GM04503 (cell line): ENCODE measurements around the gene TSC22D3.
A peak's percentile ranks its signal among the peaks of the same experiment; 100 is the strongest.
"Not testable (repeated sequence)": the region's sequence is repeated elsewhere in the genome, so short reads cannot be mapped to it uniquely, and the experiment has no call there.

ENCODE experiments used
- DNase-seq: peaks from one replicate; pipeline ENCODE4 v3.0.0-alpha.2; 2012; ENCODE audit warnings: low read depth

TSC22D3 gene

DNA sequence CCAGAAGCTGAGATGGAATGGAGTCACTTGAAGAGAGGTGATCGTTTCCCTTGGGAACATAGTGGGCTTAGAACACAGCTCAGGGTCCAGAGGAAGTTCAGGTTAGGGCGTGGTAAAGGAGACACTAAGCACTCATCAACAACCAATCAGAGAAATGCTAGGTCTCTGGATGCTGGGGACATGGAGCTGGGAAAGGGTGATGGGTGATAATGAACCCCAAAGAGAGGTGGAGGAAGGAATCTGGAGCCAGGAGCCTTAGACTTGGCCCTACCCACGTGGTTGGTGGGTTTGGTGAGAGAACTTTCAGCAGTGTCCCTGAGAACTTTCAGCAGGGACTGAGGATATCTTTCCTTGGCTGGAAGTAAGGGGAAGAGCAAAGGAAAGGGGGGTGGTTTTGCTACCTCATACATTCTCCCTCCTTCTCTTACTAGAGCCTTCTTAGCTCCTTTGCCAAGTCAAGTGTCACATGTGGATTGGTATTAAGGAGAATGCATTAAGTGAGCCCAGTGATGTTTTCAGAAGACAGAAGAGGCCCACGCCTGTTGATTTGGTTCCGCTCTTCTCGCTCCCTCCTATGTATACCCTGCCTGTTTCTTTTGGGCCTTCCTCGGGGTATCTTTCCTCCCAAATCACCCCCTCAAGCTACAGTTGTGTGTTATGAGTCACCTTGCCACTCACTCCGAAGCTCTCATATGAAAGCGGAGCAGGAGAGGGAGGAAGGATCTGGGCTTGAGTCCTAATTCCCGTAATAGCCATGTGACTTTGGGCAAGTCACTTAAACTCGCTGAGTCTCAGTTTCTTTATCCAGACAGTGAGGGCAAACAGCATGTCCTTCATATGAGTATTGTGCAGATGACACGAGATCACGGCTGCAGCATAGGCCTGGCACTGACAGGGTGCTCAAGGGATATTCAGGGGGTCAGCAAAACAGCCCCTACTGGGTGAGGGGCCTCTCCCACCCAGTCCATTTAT, 63.1 kb downstream of the TSC22D3 start:
- DNase-seq: no peak

DNA sequence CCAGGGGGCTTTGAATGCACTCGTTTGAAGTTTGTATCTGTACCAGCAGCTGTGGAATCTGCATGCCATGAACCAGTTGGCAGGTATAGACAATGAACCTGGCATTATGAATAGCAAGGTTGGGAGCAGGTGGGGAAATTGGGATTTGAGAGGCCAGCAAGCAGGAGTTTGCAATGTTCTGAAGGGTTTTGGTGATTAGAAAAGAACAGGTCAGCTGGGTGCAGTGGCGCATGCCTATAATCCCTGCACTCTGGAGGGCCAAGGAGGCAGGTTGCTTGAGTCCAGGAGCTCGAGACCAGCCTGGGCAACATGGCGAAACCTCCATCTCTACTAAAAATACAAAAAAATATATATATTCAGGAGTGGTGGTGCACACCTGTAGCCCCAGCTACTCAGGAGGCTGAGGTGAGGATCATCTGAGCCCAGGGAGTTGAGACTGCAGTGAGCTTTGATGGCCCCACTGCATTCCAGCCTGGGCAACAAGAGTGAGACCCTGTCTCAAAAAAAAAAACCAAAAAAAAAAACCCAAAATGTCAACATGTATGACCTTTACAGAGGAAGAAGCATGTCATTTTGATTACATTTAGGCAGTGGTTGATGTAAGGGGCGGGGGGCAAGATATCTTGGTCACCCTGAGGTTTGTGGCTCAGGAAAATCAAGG, 63.9 kb downstream of the TSC22D3 start:
- no peak for DNase-seq

DNA sequence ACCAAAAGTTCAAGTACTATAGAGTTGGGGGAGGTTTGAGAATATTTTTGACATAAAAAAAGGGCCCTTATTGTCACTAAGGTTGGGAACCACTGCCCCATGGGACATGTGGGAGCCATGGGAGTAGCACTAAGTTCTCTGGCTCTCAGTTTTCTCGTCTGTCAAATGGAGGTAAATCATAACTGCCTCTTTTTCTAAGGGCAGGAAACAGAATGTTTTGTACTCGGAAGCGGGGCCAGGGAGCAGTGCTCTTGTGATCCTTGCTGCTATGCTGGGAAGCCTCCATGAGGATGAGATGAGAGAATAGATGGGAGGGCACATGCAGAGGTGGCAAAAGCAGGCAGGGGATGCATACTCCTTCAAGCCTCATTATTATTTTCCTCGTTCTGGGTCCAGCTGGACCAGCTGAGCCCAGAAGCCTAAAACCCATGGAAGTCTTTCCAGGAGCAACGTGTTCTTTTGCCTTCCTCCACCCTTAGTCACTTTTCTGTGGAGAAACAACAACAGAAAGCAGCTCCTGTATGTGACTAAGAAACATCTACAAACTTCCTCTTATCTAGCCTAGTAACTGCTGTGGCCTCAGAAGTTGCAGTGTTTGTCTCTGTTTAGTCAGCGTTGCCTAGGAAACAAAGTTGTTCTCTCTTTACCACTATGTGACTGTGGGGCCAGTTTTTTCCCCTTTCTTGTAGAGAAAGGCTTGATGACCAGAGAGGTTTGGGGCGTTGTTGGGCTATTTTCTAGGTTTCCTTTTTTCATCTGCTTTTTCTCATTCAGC, 64.8 kb downstream of the TSC22D3 start:
- DNase-seq: peak; percentile 92

DNA sequence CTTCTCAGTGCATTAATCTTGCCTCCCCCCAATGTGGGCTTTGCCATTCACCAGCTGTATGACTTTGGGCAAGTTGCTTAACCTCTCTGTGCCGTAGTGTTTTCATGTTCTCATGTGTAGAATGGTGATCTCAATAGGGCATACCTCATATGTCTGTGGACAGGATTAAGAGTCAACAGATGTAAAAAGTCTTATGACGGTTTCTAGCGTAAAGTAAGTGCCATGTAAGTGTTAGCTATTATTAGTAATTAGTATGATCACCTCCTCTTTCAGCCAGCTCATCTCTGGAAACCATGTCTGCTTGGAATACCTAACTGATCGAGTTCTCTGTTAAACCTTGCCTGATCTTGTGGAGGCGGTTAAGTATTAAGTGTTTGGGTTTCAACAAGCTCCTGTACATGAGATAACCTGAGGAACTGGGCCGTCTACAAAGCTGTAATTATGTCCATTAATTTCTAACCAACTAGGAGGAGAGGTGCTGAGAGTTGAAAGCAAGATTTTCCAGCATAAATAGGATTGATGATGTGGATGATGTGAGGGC, 66.3 kb downstream of the TSC22D3 start:
- DNase-seq: no peak

DNA sequence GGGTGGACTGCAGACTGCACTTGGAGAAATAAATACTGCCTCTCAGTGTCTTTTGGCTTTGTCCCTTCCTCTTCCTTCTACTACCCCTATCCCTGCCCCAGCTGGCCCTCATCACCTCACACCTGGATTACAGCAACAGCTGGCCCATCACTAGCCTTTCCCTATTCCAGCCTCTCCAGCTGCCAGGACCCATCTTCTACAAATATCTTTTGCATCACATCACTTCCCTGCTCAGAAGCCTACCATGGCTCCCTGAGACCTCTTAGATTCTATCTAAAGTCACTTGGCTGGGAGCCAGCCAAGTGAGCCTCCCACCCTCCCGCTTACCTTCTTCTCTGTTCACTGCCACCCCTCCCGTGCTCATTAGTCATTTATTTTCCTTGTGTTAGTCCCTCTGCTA, 66.8 kb downstream of the TSC22D3 start:
- no peak for DNase-seq

DNA sequence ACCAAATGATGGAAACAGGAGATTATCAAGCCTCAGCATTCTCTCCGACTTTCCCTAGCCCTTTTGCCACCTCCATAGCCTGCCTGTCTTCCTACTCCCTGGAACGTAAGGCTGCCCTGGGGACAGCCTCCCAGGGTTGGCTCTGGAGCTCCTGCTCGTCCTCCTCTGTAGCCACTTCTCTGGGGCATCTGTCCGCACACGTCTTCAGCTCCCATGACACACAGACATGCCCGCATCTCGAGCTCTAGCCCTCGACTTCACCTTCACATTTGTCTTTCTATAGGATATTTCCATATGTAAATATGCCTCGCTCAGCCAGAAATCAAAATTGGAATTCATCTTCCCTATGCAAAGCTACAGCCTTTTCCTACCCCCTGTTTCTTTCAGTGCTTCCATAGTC, 67.7 kb downstream of the TSC22D3 start:
- DNase-seq: no peak

DNA sequence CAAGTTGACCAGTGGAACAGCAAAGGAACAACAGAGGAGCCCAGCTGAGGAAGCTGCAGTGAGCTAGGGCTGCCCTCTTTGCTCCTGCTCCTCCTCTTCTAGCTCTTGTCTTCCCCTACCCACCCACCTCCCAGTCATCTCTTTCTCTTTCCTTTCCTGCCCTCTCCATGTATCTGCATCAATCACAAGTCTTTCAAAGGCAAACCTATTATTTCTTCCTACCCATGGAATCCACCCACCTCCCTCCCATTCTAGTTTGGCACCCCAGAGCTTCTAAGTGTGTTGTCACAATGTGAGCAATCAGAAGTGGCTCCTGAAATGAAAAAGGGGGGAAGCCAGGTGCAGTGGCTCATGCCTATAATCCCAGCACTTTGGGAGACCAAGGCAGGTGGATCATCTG, 69.3 kb downstream of the TSC22D3 start:
- no peak for DNase-seq

DNA sequence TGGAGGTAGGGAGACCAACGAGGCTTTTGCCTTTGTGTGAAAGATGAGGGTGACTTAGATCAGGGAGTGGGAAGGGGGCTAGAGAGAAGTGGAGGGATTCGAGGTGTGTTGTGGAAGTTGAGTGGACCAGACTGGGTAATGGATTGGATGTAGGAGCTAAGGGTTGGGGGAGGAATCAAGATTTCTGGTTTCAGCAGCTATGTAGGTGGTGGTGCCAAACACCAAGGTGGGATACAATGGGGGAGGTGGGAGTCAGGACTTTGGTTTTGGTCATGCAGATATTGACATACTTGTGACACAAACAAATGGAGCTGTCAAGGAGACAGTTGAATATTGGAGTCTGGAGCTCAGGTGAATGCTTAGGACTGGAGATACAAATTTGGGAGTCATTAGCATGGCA, 71.0 kb downstream of the TSC22D3 start:
- no peak for DNase-seq

DNA sequence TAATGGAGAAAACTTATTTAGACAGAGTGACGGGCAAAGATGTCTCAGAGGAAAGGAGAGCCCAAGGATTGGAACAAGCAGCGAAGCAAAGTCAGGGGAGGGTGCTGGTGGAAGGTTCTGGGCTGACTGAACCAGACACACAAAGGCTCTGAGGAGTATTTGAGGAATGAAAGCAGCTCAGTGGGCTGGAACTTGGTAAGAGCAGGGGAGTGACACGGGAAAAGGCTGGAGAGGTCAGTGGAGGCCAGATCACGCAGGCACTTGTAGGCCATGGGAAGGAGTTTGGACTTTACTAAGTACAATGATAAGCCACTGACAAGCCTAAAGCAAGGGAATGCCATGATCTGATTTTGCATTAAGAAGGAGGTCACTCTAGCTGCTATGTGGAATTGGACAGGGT, 71.4 kb downstream of the TSC22D3 start:
- DNase-seq: no peak

DNA sequence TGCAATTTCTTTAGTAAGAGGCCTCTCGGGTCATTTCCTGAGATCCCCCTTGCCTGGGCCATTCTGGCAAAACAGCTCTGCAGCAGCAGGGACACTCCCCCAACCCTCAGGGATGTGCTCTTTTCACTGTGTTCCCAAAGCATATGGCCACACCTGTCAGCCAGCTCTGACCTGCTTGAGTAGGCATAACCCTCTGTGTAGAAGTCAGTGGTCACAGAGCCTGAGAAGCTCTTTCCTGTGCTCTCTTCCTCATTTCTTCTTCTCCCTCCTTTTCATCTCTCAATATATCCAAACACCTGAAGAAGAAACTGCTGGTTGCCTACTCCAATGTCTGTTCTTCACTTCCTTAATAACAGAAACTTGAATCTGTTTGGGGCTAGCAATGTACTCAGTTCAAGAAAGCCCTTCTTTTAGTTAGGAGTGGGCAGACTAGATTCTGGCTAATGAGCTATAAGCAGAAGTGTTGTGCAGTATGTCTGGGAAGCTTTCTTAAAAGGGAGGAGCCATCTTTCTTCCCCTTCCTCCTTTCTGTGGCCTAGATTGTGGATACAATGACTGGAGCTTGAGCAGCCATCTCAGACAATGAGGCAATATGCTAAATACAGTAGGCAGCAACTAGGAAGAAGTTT, 74.0 kb downstream of the TSC22D3 start:
- no peak for DNase-seq

DNA sequence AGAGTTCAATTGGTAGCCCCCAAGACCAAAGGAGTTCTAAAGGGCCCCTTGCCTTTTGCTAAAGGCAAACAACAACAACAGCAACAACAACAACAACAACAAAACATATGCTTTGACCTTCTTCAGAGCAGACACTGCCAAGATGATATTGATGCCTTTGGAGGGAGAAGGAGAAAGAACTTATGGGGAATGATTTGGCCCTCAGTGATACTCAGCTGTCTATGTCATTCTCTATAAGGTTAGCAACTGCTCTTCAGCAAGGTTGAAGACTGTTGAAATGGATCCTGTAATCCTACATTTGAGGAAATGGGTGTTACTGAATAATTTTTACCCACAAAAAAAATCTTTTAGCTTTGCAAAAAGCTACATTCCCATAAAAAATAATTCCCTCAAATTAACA, 74.8 kb downstream of the TSC22D3 start:
- no peak for DNase-seq

DNA sequence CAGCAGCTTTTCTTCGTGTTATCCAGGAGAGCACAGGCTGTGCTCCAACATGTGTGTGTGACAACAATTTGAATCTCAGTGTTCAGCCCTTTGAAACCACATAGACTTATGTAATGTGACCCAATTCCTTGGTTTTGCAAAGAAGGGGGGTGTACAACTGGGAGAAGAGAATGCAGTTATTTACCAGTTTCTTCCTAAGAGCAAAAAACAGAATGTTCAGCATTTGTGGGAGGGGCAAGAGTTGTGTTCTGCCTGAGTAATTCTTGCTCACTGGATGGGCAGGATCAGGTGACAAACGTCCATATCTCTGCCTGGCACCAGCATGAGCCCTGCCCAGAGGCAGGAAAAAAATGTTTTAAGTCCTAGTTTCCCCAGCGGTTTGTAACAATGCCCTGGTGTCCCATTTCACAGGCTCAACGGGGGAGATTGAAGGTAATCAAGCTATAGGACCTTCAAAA, 75.2 kb downstream of the TSC22D3 start:
- DNase-seq: no peak

DNA sequence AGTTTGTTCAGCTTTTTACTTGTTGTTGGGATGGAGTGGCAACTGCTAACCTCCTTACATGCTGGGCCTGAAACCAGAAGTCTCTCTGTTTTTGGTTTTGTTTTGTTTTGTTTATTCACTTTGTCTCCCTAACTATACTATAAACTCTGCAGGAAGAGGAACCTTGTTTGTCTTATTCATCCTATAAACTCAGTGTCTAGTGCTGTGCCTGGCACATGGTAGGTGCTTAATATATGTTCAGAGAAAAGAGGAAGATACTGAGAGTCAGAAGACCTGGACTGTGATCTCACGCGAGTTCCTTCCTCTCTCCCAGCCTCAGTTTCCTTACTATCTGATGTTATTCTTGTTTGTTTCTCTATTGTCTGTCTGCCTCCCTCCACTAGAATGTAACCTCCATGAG, 76.0 kb downstream of the TSC22D3 start:
- no peak for DNase-seq

DNA sequence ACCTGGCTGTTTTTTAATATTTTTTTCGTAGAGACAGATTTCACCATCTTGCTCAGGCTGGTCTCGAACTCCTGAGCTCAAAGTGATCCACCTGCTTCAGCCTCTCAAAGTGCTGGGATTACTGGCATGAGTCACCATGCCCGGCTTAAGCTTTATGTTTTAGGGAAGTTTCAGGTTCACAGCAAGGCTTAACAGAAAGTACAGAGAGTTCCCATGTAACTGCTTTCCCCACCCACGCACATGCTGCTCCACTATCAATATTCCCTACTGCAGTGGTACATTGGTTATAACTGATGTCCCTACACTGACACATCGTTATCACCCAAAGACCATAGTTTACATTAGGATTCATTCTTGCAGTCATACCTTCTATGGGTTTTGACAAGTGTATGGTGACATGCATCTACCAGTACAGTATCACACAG, 84.6 kb downstream of the TSC22D3 start:
- DNase-seq: no peak

DNA sequence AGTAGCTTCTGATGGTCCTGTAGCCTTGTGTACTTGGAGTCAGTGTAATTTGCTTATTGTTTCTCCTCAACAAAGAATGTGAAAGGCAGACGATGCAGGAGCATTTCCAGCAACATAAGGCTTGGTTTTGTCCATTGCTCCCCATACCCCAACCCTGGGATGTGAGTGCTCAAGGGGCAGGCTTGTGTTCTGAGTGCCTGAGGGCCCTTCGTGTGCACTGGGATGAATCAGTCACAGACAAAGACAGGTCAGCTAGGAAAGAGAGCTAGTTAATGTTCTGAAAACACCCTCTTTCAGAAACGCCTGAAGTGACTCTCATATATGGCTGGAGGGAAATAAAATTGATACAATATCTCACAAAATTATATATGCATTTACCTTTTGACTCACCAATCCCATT, 88.1 kb downstream of the TSC22D3 start:
- DNase-seq: no peak

DNA sequence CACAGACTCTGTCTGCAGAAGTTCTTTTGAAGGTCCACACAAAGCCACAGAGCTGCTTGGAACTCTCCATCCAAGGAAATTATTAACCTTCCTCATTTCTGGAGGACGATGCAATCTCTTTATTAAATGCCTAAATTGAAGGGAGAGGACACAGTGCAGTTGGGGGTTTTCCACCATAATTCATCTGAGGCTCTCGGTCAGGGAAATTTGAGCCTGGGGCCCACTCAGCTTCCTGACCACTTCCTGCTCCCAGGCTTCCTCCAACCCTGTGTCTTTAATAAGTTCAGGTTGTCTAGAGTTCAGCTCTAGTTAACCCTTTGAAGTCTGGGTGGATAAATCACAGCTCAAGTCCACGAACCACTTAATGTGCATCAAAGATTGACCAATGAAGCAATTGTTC, 88.8 kb downstream of the TSC22D3 start:
- DNase-seq: no peak

DNA sequence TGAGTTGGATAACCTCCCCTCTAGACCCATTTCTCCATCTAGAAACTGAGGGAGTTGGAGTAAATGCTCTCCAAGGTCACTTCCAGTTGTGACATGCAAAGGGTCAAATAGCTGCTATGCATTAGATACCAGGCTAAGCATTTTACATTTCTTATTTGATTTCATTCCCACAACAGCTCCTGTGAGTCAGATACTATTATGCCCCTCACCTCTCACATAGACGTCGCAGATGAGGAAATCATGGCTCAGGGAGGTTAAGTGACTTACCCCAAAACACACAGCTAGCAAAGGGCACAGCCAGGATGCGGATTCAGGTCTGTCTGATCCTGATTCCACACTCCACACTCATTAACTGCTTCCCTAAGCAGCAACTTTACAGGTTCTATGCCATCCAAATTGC, 89.6 kb downstream of the TSC22D3 start:
- no peak for DNase-seq

DNA sequence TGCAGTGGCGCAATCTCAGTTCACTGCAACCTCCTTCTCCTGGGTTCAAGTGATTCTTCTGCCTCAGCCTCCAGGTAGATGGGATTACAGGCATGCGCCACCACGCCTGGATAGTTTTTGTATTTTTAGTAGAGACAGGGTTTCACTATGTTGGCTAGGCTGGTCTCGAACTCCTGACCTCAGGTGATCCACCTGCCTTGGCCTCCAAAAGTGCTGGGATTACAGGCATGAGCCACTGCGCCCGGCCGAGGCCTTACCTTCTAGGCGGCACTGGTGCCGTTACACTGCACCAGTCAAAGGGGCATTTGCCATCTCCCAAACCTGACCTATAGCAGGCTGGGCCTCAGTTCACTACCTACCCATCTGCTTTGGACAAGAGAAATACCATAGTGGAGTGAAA, 90.0 kb downstream of the TSC22D3 start:
- DNase-seq: not testable (repeated sequence)

DNA sequence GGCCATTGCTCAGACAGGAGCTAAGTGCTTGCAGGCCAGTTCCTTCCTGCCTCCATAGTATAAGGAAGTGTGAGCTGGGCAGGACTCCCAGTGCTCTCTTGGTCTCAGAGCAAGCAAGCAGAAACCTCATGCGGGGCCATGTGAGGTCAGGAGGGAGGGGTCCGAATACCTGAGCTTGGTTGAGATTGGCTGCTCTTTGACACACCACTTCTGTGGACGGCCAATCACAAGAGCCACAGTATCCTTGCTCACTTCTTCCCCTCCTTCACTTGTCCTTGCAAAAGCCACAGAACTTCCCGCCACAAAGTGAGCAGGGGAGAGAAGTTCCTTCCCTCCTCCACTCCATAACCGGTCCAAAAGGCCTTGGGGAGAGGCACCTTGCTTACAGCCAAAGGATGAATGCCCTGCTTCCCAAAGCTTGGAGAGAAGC, 90.6 kb downstream of the TSC22D3 start:
- DNase-seq: no peak

DNA sequence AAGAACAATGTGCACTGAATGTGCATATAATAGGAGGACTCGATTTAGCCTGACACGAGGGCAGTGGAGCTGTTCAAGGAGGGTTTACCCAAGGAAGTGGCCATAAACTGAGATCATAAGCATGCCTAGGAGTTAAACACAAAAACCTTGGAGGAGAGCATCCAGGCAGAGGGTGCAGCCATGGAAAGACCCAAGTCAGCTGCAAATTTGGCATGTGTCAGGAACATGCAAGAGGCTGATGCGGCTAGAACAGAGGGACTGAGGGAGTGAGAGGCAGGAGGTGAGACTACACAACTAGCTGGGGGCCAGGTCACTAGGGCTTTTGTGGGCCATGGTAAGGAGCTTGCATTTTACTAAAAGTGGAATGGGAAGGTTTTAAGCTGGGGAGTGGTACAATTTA, 91.7 kb downstream of the TSC22D3 start:
- DNase-seq: no peak

DNA sequence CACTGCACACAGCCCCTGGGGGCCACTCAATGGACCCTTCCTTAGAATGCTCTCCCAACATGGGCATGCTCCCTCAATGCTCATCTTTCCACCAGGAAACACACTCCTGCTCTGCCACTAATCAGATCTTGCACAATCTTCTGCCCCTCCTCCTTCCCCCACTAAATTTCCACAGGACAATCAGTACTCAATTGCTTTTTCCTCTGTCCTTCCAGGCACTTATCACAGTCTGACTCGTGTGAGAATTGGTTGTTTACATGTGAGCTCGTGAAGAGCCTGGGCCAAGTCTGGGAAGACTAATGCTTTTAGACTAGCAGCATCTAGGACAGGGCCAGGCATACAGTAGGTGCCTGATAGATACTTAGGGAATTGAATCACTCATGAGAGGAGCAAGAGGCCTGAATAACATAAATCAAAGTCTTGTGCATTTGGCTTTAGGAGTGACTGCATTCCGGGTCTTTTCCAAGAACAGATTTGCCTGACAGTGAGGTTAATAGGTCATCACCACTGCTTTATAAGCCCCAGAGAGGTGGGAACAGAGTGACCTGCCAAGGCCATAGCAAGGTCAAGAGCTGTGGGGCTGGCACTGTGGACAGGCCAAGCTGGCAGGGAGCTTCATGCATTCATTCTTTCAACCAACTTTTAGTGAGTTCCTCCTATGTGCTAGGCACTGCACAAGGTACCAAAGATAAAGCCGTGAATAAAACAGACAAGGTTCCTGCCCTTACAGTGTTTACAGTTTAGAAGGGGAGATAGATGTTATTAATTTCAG, 92.3 kb downstream of the TSC22D3 start:
- DNase-seq: no peak
